Loucy (cell line): Measurements from ENCODE around the gene DCXR.

Source experiments
- H2AFZ ChIP-seq: fragments of 200-600 bp; sonication (generic); 2 replicates; pipeline ENCODE4 v1.6.0; 2016; ENCODE audit warnings: antibody characterized with exemption, mild to moderate bottlenecking, low read length, moderate library complexity
- H3F3A ChIP-seq: fragments of 200-600 bp; 2 replicates; pipeline ENCODE4 v1.6.0; 2016; ENCODE audit warnings: antibody characterized with exemption, low read depth, mild to moderate bottlenecking
- H3K27me3 ChIP-seq: fragments of 200-600 bp; sonication (generic); 2 replicates; pipeline ENCODE4 v1.6.1; 2014; ENCODE audit warnings: low read length, mild to moderate bottlenecking; ENCODE audit not compliant: insufficient read depth, poor library complexity, severe bottlenecking
- H3K36me3 ChIP-seq: fragments of 200-600 bp; sonication (generic); 2 replicates; pipeline ENCODE4 v1.6.1; 2016; ENCODE audit warnings: low read length; ENCODE audit not compliant: insufficient read depth
- H3K4me1 ChIP-seq: fragments of 200-600 bp; sonication (generic); 2 replicates; pipeline ENCODE4 v1.5.1; 2014; ENCODE audit warnings: low read length, mild to moderate bottlenecking; ENCODE audit not compliant: insufficient read depth, poor library complexity, severe bottlenecking
- H3K4me2 ChIP-seq: fragments of 200-600 bp; sonication (generic); 2 replicates; pipeline ENCODE4 v1.6.0; 2014; ENCODE audit warnings: antibody characterized with exemption, low read length, low read depth, mild to moderate bottlenecking; ENCODE audit not compliant: poor library complexity, severe bottlenecking
- H3K4me3 ChIP-seq: fragments of 200-600 bp; sonication (generic); 2 replicates; pipeline ENCODE4 v1.5.1; 2014; ENCODE audit warnings: low read length, mild to moderate bottlenecking, mixed read lengths; ENCODE audit not compliant: poor library complexity, severe bottlenecking
- H3K79me2 ChIP-seq: fragments of 200-600 bp; sonication (generic); 2 replicates; pipeline ENCODE4 v1.6.1; 2014; ENCODE audit warnings: low read length; ENCODE audit not compliant: insufficient read depth
- H3K9ac ChIP-seq: fragments of 200-600 bp; sonication (generic); 2 replicates; pipeline ENCODE4 v1.6.0; 2014; ENCODE audit warnings: mild to moderate bottlenecking, low read depth, low read length, moderate library complexity; ENCODE audit not compliant: poor library complexity, severe bottlenecking
- H3K9me2 ChIP-seq: fragments of 200-600 bp; sonication (generic); replicated peaks from 2 replicates; pipeline ENCODE4 v1.6.1; 2016; ENCODE audit warnings: low read depth, low read length, mixed read lengths
- H3K9me3 ChIP-seq: fragments of 200-600 bp; sonication (generic); 2 replicates; pipeline ENCODE4 v1.6.1; 2014; ENCODE audit warnings: mild to moderate bottlenecking, antibody characterized with exemption, low read length, low read depth; ENCODE audit not compliant: insufficient read depth
- H4K20me1 ChIP-seq: fragments of 200-600 bp; sonication (generic); 2 replicates; pipeline ENCODE4 v1.6.0; 2014; ENCODE audit warnings: antibody characterized with exemption, low read length, mild to moderate bottlenecking; ENCODE audit not compliant: insufficient read depth, poor library complexity, severe bottlenecking
- EZH2phosphoT487 ChIP-seq: fragments of 200-600 bp; IDR thresholded peaks from 2 replicates; pipeline ENCODE4 v1.6.1; 2018; ENCODE audit warnings: antibody characterized with exemption, mild to moderate bottlenecking, moderate library complexity, borderline replicate concordance
- TF ChIP-seq, protein P1 (sequence below): fragments of 200-600 bp; sonication (generic); conservative IDR thresholded peaks from 2 replicates; pipeline ENCODE4 v1.5.1; 2014; ENCODE audit warnings: mild to moderate bottlenecking, antibody characterized with exemption, low read length

The DCXR gene

DNA sequence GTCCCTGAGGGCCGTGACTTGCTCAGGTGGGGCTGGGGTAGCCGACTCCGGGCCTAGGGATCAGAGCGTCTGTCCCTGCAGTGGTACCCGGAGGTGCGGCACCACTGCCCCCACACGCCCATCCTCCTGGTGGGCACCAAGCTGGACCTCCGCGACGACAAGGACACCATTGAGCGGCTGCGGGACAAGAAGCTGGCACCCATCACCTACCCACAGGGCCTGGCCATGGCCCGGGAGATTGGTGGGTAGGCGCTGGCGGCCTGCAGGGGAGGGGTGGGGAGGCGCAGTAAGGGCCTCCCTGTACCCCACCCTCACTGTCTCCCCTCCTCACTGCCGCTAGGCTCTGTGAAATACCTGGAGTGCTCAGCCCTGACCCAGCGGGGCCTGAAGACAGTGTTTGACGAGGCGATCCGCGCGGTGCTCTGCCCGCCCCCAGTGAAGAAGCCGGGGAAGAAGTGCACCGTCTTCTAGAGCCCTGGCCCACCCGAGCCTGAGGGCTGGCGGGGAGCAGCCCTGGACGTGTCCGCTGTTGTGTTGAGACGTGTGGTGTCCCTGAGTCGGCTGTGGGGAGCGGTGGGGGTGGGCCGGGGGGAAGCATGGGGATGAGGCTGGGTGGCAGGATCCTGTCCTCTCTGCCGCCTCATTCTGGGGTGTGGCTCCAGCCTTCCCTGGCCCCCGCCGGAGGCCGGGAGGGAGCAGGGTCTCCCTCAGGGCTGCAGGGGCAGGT, 4.0 kb downstream of the DCXR start:
- H3K9me3 ChIP-seq, result no peaks in the 10 kb centered on the region
- H3K4me1 ChIP-seq, result peaks cover 11% of the 10 kb centered on the region
- no peak overlapping the region for H3K4me2 ChIP-seq
- no peak overlapping the region for H3K4me3 ChIP-seq
- no peaks in the 10 kb centered on the region for H3K9me2 ChIP-seq
- TF ChIP-seq, protein P1, sequence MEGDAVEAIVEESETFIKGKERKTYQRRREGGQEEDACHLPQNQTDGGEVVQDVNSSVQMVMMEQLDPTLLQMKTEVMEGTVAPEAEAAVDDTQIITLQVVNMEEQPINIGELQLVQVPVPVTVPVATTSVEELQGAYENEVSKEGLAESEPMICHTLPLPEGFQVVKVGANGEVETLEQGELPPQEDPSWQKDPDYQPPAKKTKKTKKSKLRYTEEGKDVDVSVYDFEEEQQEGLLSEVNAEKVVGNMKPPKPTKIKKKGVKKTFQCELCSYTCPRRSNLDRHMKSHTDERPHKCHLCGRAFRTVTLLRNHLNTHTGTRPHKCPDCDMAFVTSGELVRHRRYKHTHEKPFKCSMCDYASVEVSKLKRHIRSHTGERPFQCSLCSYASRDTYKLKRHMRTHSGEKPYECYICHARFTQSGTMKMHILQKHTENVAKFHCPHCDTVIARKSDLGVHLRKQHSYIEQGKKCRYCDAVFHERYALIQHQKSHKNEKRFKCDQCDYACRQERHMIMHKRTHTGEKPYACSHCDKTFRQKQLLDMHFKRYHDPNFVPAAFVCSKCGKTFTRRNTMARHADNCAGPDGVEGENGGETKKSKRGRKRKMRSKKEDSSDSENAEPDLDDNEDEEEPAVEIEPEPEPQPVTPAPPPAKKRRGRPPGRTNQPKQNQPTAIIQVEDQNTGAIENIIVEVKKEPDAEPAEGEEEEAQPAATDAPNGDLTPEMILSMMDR, result no peak
- no peak for TF ChIP-seq EZH2phosphoT487
- H4K20me1 ChIP-seq, result peaks cover 7% of the 10 kb centered on the region
- H2AFZ ChIP-seq, result no peak overlapping the region
- no peaks in the 10 kb centered on the region for H3K27me3 ChIP-seq
- H3K36me3 ChIP-seq, result no peaks in the 10 kb centered on the region
- H3K9ac ChIP-seq, result no peak overlapping the region
- no peaks in the 10 kb centered on the region for H3F3A ChIP-seq
- peaks cover 7% of the 10 kb centered on the region; the same call in 1 of the 2 replicates for H3K79me2 ChIP-seq

DNA sequence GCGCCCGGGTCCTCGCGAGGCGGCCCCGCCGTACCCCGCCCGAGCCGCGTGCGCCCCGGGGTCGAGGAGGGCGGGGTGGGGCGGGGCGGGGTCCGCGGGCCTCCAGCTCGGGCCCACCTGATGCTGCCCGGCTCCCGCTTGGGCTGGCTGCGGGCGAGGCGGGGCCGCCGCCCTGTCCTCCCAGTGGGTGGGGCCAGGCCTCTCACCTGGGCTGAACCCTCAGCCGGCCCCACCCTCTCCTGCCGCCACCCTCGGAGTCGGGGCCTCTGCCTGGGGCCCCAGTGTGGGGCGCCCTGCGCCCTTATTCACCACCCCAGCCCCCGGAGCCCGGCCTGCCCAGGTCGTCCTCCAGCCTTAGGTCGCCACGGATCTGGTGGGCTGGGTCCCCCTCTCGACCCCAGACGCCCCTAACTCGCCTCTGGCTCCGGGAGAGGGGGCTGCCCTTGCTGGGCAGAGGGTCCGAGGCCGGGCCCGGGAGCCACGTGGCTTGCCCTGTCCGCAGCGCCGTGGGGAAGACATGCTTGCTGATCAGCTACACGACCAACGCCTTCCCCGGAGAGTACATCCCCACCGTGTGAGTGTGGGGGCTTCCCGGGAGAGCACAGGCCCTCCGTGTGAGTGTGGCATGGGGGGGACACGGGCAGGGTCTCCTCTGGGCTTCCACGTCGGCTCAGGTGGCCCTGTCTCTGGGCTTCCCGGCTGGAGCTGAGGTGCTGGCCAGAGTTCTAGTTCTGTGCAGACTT, 5.4 kb downstream of the DCXR start:
- Histone ChIP-seq H3F3A (no peaks in the 10 kb centered on the region), H3K4me1 (peaks cover 14% of the 10 kb centered on the region), H3K4me3 (peak overlapping the region; percentile 66), H3K4me2 (peak overlapping the region; percentile 71), H3K79me2 (peaks cover 7% of the 10 kb centered on the region; the same call in 1 of the 2 replicates), H3K27me3 (no peaks in the 10 kb centered on the region), H3K9ac (peak overlapping the region; percentile 54), H2AFZ (no peak overlapping the region), H3K9me2 (no peaks in the 10 kb centered on the region), H3K36me3 (no peaks in the 10 kb centered on the region), H3K9me3 (no peaks in the 10 kb centered on the region), H4K20me1 (peaks cover 7% of the 10 kb centered on the region)
- TF ChIP-seq, protein P1, result no peak
- TF ChIP-seq EZH2phosphoT487, result no peak

DNA sequence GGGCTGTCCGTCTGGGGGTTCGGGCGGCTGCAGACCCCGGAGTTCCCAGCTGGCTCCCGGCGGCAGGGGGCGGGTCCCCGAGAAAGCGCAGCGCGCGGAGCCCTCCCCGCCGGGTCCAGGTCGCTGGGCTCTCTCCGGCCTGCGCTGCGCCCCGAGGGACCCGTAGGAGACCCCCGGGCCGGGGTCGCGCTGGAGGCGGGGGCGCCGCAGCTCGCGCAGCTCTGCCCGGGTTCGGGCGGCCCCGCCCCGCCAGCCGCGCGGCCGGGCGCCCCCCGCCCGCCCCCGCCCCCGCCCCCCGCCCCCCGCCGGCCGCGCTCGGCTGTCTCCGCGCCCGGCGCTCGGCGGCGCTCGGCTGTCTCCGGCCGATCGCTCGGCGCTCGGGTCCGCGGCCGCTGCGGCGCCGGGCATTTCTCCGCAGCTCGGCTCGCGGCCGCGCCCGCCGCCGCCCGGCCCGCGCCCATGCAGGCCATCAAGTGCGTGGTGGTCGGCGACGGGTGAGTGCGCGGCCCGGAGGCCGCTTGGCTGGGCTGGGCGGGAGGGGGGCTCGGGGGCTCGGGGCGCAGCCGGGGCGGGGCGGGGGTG, 6.1 kb downstream of the DCXR start, which contains the start of gene RAC3:
Gene RAC3 (plus strand): TSS at position 376 of the 582 bp plus-strand sequence. CDS start 84 bp downstream, at position 460.
- Histone ChIP-seq H3K79me2 (peaks cover 2% of the 10 kb centered on the region; the same call in 1 of the 2 replicates), H3K27me3 (no peaks in the 10 kb centered on the region), H3K36me3 (no peaks in the 10 kb centered on the region), H4K20me1 (peaks cover under 1% of the 10 kb centered on the region), H3F3A (no peaks in the 10 kb centered on the region), H3K4me2 (peak within 1 kb of the TSS; percentile 71), H3K4me1 (peaks cover 16% of the 10 kb centered on the region), H2AFZ (peak within 1 kb of the TSS; percentile 85), H3K9me2 (no peaks in the 10 kb centered on the region), H3K4me3 (peak within 1 kb of the TSS; percentile 76), H3K9me3 (no peaks in the 10 kb centered on the region), H3K9ac (peak within 1 kb of the TSS; percentile 72)
- TF ChIP-seq EZH2phosphoT487, result no peak
- TF ChIP-seq, protein P1, result no peak
